GM23248 (cell line): ENCODE results near the gene ACCS.

Experiments
- EZH2 ChIP-seq: fragments of 200-600 bp; sonication (generic); IDR thresholded peaks from 2 replicates; pipeline ENCODE4 v1.6.1; 2018; ENCODE audit warnings: antibody characterized with exemption, mild to moderate bottlenecking; ENCODE audit not compliant: insufficient read depth, poor library complexity, severe bottlenecking
- EZH2phosphoT487 ChIP-seq: fragments of 200-600 bp; sonication (generic); IDR thresholded peaks from 2 replicates; pipeline ENCODE4 v1.6.1; 2018; ENCODE audit warnings: antibody characterized with exemption, moderate library complexity, mild to moderate bottlenecking, low read depth; ENCODE audit not compliant: insufficient read depth

DNA sequence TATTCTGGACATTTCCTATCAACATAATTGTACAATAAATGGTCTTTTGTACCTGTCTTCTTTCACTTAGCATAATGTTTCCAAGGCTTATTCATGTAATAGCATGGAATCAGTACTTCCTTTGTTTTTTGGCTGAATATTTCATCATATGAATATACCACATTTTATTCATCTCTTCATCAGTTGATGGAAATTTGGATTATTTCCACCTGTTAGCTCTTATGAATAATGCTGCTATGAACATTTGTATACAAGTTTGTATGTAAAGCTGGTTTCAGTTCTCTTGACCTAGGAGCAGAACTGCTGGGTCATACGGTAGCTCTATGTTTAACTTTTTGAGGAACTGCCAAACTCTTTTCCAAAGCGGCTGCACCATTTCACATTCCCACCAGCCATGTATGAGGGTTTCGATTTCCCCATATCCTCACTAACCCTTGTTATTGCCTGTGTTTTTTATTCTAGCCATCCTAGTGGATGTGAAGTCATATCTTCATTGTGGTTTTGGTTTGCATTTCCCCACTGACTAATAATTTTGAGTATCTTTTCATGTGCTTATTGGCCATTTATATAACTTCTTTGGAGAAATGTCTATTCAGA lies 50.3 kb downstream of the ACCS start:
- TF ChIP-seq EZH2phosphoT487: no peak
- no peak for TF ChIP-seq EZH2
